Progenitor cell of endocrine pancreas (in vitro differentiated cells): ENCODE results near the gene BNC2. TPM values are rescaled to one million over a fixed set of nuclear protein-coding genes. Genes with fewer than 3 reads are reported as not detected.

Experiments used
- DNase-seq: peaks from one replicate; pipeline ENCODE4 v3.0.0; 2021; ENCODE audit warnings: low spot score; ENCODE audit not compliant: unreplicated experiment
- H3K27ac Mint-ChIP-seq: 2 replicates; pipeline ENCODE4 v1.8.0; 2021; ENCODE audit warnings: mild to moderate bottlenecking, moderate library complexity, mixed read lengths
- H3K27me3 Mint-ChIP-seq: 2 replicates; pipeline ENCODE4 v1.8.0; 2021; ENCODE audit warnings: mixed read lengths
- H3K36me3 Mint-ChIP-seq: 2 replicates; pipeline ENCODE4 v1.8.0; 2022; ENCODE audit warnings: mixed read lengths; ENCODE audit not compliant: insufficient read depth
- H3K4me1 Mint-ChIP-seq: 2 replicates; pipeline ENCODE4 v1.8.0; 2021; ENCODE audit warnings: low read depth, mixed read lengths
- H3K4me3 Mint-ChIP-seq: 2 replicates; pipeline ENCODE4 v1.8.0; 2021; ENCODE audit warnings: low read depth, mild to moderate bottlenecking, moderate library complexity, mixed read lengths
- H3K9me3 Mint-ChIP-seq: 2 replicates; pipeline ENCODE4 v1.8.0; 2021; ENCODE audit warnings: low read depth, mixed read lengths
- CTCF ChIP-seq: fragments of 200-600 bp; sonication (generic); IDR thresholded peaks from one replicate; pipeline ENCODE4 v1.5.0; 2021; ENCODE audit warnings: antibody characterized with exemption, mild to moderate bottlenecking; ENCODE audit not compliant: unreplicated experiment
- total RNA-seq: library from RNA; stranded (reverse); gene quantifications from 2 replicates; pipeline ENCODE4 v1.2.1, GENCODE V29; 2021

Gene BNC2
- total RNA-seq, 1 donor from 2014 or later, result 1.0 TPM

GRCh38 chr9:16431666-16432392 lies 438.6 kb downstream of the BNC2 start:
- peaks cover 8% of the 10 kb centered on the region for H3K4me1 Mint-ChIP-seq
- no peak for DNase-seq
- no peak overlapping the region for H3K4me3 Mint-ChIP-seq
- H3K9me3 Mint-ChIP-seq, result peaks cover 4% of the 10 kb centered on the region
- H3K27ac Mint-ChIP-seq, result no peak overlapping the region
- H3K27me3 Mint-ChIP-seq, result peaks cover 25% of the 10 kb centered on the region
- H3K36me3 Mint-ChIP-seq, result no peaks in the 10 kb centered on the region
- no peak for TF ChIP-seq CTCF

DNA sequence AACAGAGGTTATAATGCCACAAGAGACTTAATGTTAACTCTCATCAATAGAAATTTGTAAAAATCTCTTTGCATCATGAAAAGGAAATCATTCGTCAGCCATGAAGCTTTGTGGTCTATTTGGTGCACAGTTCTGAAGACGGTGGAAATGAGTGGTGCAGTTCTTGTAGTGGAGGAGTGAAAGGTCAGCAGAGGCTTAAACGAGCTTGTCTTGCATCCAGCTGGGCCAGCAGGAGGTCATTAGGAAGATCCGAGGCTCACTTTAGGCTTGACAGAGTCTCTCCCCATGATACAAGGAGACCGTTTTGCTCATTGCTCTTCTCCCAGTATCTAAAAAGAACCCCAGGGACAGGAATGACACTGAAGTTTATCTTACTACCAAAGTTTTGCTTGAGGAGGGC lies 440.8 kb downstream of the BNC2 start:
- no peak for DNase-seq
- H3K36me3 Mint-ChIP-seq, result no peaks in the 10 kb centered on the region
- peaks cover 23% of the 10 kb centered on the region for H3K27me3 Mint-ChIP-seq
- H3K4me1 Mint-ChIP-seq, result peaks cover 9% of the 10 kb centered on the region
- H3K9me3 Mint-ChIP-seq, result no peaks in the 10 kb centered on the region
- peak overlapping the region; percentile 45 for H3K27ac Mint-ChIP-seq
- H3K4me3 Mint-ChIP-seq, result no peak overlapping the region
- no peak for TF ChIP-seq CTCF

- Mint-ChIP-seq H3K9me3 (no peaks in the 10 kb centered on the region), H3K4me1 (peaks cover 9% of the 10 kb centered on the region), H3K4me3 (no peak overlapping the region), H3K27me3 (peaks cover 28% of the 10 kb centered on the region), H3K27ac (no peak overlapping the region), H3K36me3 (no peaks in the 10 kb centered on the region)
- TF ChIP-seq CTCF, result no peak
- no peak for DNase-seq
Measured at GRCh38 chr9:16427873-16428427, 442.5 kb downstream of the BNC2 start.

- H3K27ac Mint-ChIP-seq, result no peak overlapping the region
- H3K4me1 Mint-ChIP-seq, result peaks cover 9% of the 10 kb centered on the region
- no peak overlapping the region for H3K4me3 Mint-ChIP-seq
- no peak for TF ChIP-seq CTCF
- DNase-seq, result no peak
- H3K9me3 Mint-ChIP-seq, result no peaks in the 10 kb centered on the region
- peaks cover 26% of the 10 kb centered on the region for H3K27me3 Mint-ChIP-seq
- no peaks in the 10 kb centered on the region for H3K36me3 Mint-ChIP-seq
Measured at GRCh38 chr9:16426716-16427115, 443.8 kb downstream of the BNC2 start.

- Mint-ChIP-seq H3K27me3 (peaks cover 20% of the 10 kb centered on the region), H3K4me1 (peaks cover 12% of the 10 kb centered on the region), H3K4me3 (no peak overlapping the region), H3K9me3 (no peaks in the 10 kb centered on the region), H3K27ac (no peak overlapping the region), H3K36me3 (no peaks in the 10 kb centered on the region)
- DNase-seq, result no peak
- no peak for TF ChIP-seq CTCF
Measured at GRCh38 chr9:16425562-16426231, 444.8 kb downstream of the BNC2 start.
